ENCODE results near the gene TST. TPM values are rescaled to one million over a fixed set of nuclear protein-coding genes. Genes with fewer than 3 reads are reported as not detected.
"Not testable (repeated sequence)": the region's sequence is repeated elsewhere in the genome, so short reads cannot be mapped to it uniquely, and the experiment has no call there.

The TST gene
- total and polyA plus RNA-seq, 2 donors = 13.8 to 17.1 TPM

DNA sequence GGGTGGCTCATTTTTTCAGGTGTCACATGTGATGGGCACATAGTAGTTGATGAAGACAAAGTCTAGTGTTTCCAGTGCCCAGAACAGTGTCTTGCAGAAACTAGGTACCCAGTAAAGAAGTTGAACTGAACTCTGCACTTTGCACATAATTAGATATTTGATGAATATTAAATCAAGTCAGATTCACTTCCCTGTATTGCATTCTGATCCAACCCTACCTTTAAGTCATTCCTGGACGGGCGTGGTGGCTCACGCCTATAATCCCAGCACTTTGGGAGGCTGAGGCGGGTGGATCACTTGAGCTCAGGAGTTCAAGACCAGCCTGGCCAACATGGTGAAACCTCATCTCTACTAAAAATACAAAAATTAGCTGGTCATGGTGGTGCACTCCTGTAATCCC is 30.2 kb downstream of the TST start:
- 96% methylated on average over 4 of the region's 4 CpGs for WGBS
- H3K36me3 ChIP-seq (ENCODE audit: control insufficient read depth in 2 of 2, insufficient read depth in 2 of 2, low read length in 1 of 2); H3K9me3 ChIP-seq (ENCODE audit: control insufficient read depth in 2 of 2, insufficient read depth in 1 of 2, low read length in 1 of 2); H3K4me1 ChIP-seq (ENCODE audit: control insufficient read depth in 2 of 2, insufficient read depth in 2 of 2, low read length in 2 of 2); H3K4me3 ChIP-seq (ENCODE audit: low read length in 2 of 2); DNase-seq (ENCODE audit: low read depth in 6 of 9, low spot score in 9 of 9); H3K27ac ChIP-seq (ENCODE audit: low read depth in 1 of 2, low read length in 1 of 2): not testable (repeated sequence)
- H3K27me3 ChIP-seq (ENCODE audit: control insufficient read depth in 2 of 2, insufficient read depth in 1 of 2, low read length in 1 of 2) = peaks cover 5 to 12% of the 10 kb centered on the region in 2 donors

DNA sequence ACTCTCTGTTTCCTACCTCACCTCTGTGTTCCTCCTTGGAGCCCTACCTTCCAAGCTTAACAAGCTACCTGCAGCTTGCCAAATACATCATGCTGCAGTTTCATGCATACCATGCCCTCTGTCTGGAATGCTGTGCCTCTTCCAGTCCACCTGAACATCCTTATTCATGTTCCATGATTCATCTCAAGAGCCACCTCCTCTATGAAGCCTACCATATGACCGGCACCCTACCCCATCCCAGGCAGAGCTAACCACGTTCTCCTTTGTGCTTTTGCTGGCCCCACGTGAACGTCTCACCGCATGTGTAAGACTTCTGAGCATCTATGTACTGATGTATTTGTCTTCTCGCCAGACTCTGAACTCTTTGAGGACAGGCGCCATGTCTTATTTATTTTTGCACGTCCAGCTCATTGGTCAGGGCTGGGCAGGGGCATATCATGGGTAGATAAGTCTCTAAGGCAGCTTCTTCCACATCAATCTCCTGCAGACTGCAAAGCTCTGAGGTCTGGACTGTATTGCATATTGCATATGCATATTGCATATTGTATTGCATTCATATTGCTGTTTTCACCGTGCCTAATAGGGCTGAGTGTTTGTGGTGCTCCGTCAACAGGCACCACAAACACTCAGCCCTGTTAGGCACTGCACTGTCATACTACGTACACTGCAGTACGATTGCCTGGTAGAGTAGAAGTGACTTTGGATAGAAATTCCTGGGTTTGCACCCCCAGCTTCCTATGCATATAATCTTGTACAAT is 31.0 kb downstream of the TST start:
- WGBS = 88% methylated on average over 12 of the region's 12 CpGs
- H3K4me3 ChIP-seq (ENCODE audit: low read length in 2 of 2) = no peak overlapping the region
- peaks cover 5 to 14% of the 10 kb centered on the region in 2 donors for H3K27me3 ChIP-seq (ENCODE audit: control insufficient read depth in 2 of 2, insufficient read depth in 1 of 2, low read length in 1 of 2)
- H3K27ac ChIP-seq (ENCODE audit: low read depth in 1 of 2, low read length in 1 of 2) = no peak overlapping the region
- DNase-seq (ENCODE audit: low read depth in 6 of 9, low spot score in 9 of 9) = no peak
- H3K36me3 ChIP-seq (ENCODE audit: control insufficient read depth in 2 of 2, insufficient read depth in 2 of 2, low read length in 1 of 2) = no peaks in the 10 kb centered on the region
- peaks cover 3% of the 10 kb centered on the region in 2 donors for H3K9me3 ChIP-seq (ENCODE audit: control insufficient read depth in 2 of 2, insufficient read depth in 1 of 2, low read length in 1 of 2)
- no peaks in the 10 kb centered on the region for H3K4me1 ChIP-seq (ENCODE audit: control insufficient read depth in 2 of 2, insufficient read depth in 2 of 2, low read length in 2 of 2)

DNA sequence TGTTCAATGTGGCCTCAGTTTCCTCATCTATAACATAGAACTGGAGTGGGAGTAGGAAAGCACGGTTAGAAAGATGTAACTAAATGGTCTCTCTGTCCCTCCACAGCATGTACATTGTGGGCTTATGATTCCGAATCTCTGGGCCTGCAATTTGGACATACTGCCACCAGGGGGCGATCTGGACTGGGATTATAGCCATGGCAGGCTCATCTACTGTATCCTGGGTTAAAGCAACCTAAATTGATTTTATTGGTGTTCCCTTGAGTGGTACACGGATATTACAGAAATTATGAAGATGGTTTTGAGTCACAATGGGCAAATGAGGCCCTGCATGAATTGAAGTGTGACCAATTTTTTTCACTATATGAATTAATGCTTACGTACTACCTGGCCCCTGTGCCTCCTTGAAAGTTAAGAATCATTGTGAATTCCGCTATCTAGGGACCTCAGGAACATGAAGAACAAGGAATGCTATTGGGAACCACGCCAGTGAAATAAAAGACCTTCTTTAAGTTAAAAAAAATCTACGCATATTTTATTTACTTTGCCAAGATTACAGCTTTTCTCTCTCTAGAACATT is 32.9 kb downstream of the TST start:
- Histone ChIP-seq H3K36me3 (ENCODE audit: control insufficient read depth in 2 of 2, insufficient read depth in 2 of 2, low read length in 1 of 2) (no peaks in the 10 kb centered on the region), H3K4me1 (ENCODE audit: control insufficient read depth in 2 of 2, insufficient read depth in 2 of 2, low read length in 2 of 2) (no peaks in the 10 kb centered on the region), H3K9me3 (ENCODE audit: control insufficient read depth in 2 of 2, insufficient read depth in 1 of 2, low read length in 1 of 2) (peaks cover 3% of the 10 kb centered on the region in 2 donors), H3K27ac (ENCODE audit: low read depth in 1 of 2, low read length in 1 of 2) (no peak overlapping the region), H3K4me3 (ENCODE audit: low read length in 2 of 2) (no peak overlapping the region), H3K27me3 (ENCODE audit: control insufficient read depth in 2 of 2, insufficient read depth in 1 of 2, low read length in 1 of 2) (peaks cover 4 to 20% of the 10 kb centered on the region in 2 donors)
- WGBS = 66% methylated on average over 8 of the region's 8 CpGs
- peak in 2 of 9 donors; percentile 7 to 15 for DNase-seq (ENCODE audit: low read depth in 6 of 9, low spot score in 9 of 9)

GRCh38 chr22:36985211-36985889 is 33.9 kb downstream of the TST start:
- H3K27ac ChIP-seq (ENCODE audit: low read depth in 1 of 2, low read length in 1 of 2) = no peak overlapping the region
- H3K4me3 ChIP-seq (ENCODE audit: low read length in 2 of 2) = no peak overlapping the region
- no peak for DNase-seq (ENCODE audit: low read depth in 6 of 9, low spot score in 9 of 9)
- H3K4me1 ChIP-seq (ENCODE audit: control insufficient read depth in 2 of 2, insufficient read depth in 2 of 2, low read length in 2 of 2) = no peaks in the 10 kb centered on the region
- peaks cover 0 to 20% of the 10 kb centered on the region in 2 donors for H3K27me3 ChIP-seq (ENCODE audit: control insufficient read depth in 2 of 2, insufficient read depth in 1 of 2, low read length in 1 of 2)
- H3K36me3 ChIP-seq (ENCODE audit: control insufficient read depth in 2 of 2, insufficient read depth in 2 of 2, low read length in 1 of 2) = no peaks in the 10 kb centered on the region
- WGBS = 90% methylated on average over 10 of the region's 10 CpGs
- peaks cover 3% of the 10 kb centered on the region in 2 donors for H3K9me3 ChIP-seq (ENCODE audit: control insufficient read depth in 2 of 2, insufficient read depth in 1 of 2, low read length in 1 of 2)

- 59% methylated on average over 5 of the region's 5 CpGs for WGBS
- Histone ChIP-seq H3K27me3 (ENCODE audit: control insufficient read depth in 2 of 2, insufficient read depth in 1 of 2, low read length in 1 of 2) (peaks cover 0 to 15% of the 10 kb centered on the region in 2 donors), H3K4me1 (ENCODE audit: control insufficient read depth in 2 of 2, insufficient read depth in 2 of 2, low read length in 2 of 2) (peaks cover 0 to 11% of the 10 kb centered on the region in 2 donors), H3K27ac (ENCODE audit: low read depth in 1 of 2, low read length in 1 of 2) (no peak overlapping the region), H3K9me3 (ENCODE audit: control insufficient read depth in 2 of 2, insufficient read depth in 1 of 2, low read length in 1 of 2) (peaks cover 3% of the 10 kb centered on the region in 2 donors), H3K4me3 (ENCODE audit: low read length in 2 of 2) (no peak overlapping the region), H3K36me3 (ENCODE audit: control insufficient read depth in 2 of 2, insufficient read depth in 2 of 2, low read length in 1 of 2) (no peaks in the 10 kb centered on the region)
- no peak for DNase-seq (ENCODE audit: low read depth in 6 of 9, low spot score in 9 of 9)
These were observed 37.1 kb downstream of the TST start for GRCh38 chr22:36982136-36982535.

DNA sequence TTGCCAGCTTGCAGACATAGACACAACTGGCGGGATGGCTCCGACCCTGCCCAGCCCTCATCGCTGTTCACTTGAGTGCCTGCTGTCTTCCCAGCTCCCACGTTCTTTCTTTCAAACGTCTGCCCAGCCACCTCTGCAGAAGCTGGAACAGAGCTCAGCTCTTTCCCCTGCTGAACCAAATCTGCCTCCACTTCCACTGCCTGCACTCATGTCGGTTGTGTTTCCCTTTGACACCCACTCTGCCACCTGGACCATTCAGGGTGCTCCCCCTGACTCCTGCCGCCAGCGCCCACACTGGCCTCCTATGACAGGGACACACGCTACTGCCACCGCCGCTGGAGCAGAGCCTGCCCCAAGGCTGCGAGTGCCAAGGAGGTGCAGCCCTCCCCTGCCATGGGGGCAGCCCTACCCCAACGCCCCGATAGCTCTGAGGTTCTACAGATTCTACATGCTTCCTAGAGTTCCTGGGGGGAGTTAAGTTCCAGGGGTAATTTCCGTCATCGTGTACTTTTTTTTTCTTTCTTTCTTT is 37.9 kb downstream of the TST start:
- H3K27ac ChIP-seq (ENCODE audit: low read depth in 1 of 2, low read length in 1 of 2) = no peak overlapping the region
- H3K4me1 ChIP-seq (ENCODE audit: control insufficient read depth in 2 of 2, insufficient read depth in 2 of 2, low read length in 2 of 2) = peaks cover 0 to 12% of the 10 kb centered on the region in 2 donors
- H3K4me3 ChIP-seq (ENCODE audit: low read length in 2 of 2) = no peak overlapping the region
- peaks cover 0 to 15% of the 10 kb centered on the region in 2 donors for H3K27me3 ChIP-seq (ENCODE audit: control insufficient read depth in 2 of 2, insufficient read depth in 1 of 2, low read length in 1 of 2)
- DNase-seq (ENCODE audit: low read depth in 6 of 9, low spot score in 9 of 9) = no peak
- WGBS = 93% methylated on average over 16 of the region's 16 CpGs
- H3K36me3 ChIP-seq (ENCODE audit: control insufficient read depth in 2 of 2, insufficient read depth in 2 of 2, low read length in 1 of 2) = no peaks in the 10 kb centered on the region
- peaks cover 3% of the 10 kb centered on the region in 2 donors for H3K9me3 ChIP-seq (ENCODE audit: control insufficient read depth in 2 of 2, insufficient read depth in 1 of 2, low read length in 1 of 2)

DNA sequence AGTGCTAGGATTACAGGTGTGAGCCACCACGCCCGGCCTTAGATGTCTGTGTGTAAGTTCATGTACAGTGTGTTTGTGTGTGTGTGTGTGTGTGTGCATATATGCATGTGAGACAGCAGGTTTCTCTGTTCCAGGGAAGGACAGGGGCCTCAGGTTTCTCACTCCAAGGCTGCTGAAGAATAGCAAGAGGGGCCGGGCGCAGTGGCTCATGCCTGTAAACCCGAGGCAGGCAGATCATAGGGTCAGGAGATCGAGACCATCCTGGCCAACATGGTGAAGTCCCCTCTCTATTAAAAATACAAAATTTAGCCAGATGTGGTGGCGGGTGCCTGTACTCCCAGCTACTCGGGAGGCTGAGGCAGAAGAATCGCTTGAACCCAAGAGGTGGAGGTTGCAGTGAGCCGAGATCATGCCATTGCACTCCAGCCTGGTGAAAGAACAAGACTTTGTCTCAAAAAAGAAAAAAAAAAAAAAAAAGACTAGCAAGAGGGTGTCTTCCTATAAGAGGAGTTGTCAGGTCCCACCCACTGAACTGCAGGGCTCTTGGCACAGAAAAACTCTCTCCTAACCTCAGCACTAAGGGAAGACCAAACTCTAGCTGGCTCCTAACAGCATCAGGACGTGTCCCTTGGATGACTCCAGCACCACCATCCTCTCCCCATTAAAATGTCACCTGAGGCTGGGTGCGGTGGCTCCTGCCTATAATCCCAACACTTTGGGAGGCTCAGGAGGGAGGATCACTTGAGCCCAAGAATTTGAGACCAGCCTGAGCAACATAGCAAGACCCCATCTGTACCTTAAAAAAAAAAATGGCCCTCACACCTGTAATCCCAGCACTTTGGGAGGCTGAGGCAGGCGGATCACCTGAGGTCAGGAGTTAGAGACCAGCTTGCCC is 40.0 kb downstream of the TST start:
- Histone ChIP-seq H3K9me3 (ENCODE audit: control insufficient read depth in 2 of 2, insufficient read depth in 1 of 2, low read length in 1 of 2) (no peaks in the 10 kb centered on the region), H3K27me3 (ENCODE audit: control insufficient read depth in 2 of 2, insufficient read depth in 1 of 2, low read length in 1 of 2) (peaks cover 0 to 13% of the 10 kb centered on the region in 2 donors), H3K27ac (ENCODE audit: low read depth in 1 of 2, low read length in 1 of 2) (no peak overlapping the region), H3K4me1 (ENCODE audit: control insufficient read depth in 2 of 2, insufficient read depth in 2 of 2, low read length in 2 of 2) (peaks cover 0 to 12% of the 10 kb centered on the region in 2 donors), H3K4me3 (ENCODE audit: low read length in 2 of 2) (no peak overlapping the region), H3K36me3 (ENCODE audit: control insufficient read depth in 2 of 2, insufficient read depth in 2 of 2, low read length in 1 of 2) (no peaks in the 10 kb centered on the region)
- 95% methylated on average over 13 of the region's 13 CpGs for WGBS
- DNase-seq (ENCODE audit: low read depth in 6 of 9, low spot score in 9 of 9) = no peak

DNA sequence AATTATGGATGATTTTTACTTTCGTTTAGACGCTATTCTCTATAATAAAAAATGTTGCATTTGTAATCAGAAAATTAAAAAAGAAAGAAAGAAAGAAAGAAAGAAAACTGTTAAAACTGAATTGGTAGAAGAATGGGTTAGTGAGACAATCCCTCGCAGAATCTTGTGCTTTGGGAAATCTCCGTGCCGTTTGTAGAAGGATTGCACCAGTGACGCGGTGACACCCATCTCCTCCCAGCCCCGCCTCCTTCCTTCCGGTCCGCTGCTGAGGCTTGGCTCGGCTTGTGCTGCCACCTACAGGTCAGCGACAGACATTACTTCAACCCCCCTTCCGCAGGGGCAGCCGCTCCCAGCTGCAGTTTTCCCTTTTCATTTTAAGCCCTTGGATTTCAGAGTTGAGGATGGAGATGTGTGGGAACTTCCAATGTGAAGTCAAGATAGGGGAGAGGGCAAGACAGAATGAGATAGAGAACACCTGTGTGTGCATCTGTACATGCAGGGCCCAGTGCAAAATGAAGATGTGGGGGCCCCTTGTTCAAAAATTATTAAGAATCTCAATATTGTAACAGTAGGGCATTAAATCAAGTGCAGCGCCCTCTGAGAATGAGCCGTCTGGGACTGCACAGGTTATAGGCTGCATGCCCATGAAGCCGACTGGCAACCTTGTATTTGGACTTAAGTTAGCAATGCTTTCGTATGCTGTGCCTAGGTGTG is 41.1 kb downstream of the TST start:
- peak overlapping the region; percentile 39 to 58 for H3K4me3 ChIP-seq (ENCODE audit: low read length in 2 of 2)
- WGBS = 17% methylated on average over 18 of the region's 18 CpGs
- peak; percentile 65 to 92 (median 83) for DNase-seq (ENCODE audit: low read depth in 6 of 9, low spot score in 9 of 9)

More for the DNA sequence above, 41.1 kb downstream of the TST start:
- Histone ChIP-seq H3K9me3 (ENCODE audit: control insufficient read depth in 2 of 2, insufficient read depth in 1 of 2, low read length in 1 of 2) (no peaks in the 10 kb centered on the region), H3K36me3 (ENCODE audit: control insufficient read depth in 2 of 2, insufficient read depth in 2 of 2, low read length in 1 of 2) (no peaks in the 10 kb centered on the region), H3K4me1 (ENCODE audit: control insufficient read depth in 2 of 2, insufficient read depth in 2 of 2, low read length in 2 of 2) (peaks cover 0 to 12% of the 10 kb centered on the region in 2 donors), H3K27ac (ENCODE audit: low read depth in 1 of 2, low read length in 1 of 2) (peak overlapping the region; percentile 36 to 38), H3K27me3 (ENCODE audit: control insufficient read depth in 2 of 2, insufficient read depth in 1 of 2, low read length in 1 of 2) (peaks cover 0 to 10% of the 10 kb centered on the region in 2 donors)
